ENCODE results near the gene NEURL2.

- TF ChIP-seq CTCF (conservative IDR thresholded peaks at IDR 0.05 in 1 of 2, IDR thresholded peaks at IDR 0.05 in 1 of 2; ENCODE audit: extremely low read depth in 1 of 2, insufficient read depth in 1 of 2, low read depth in 1 of 2, low read length in 2 of 2) (no peak), EZH2 (IDR thresholded peaks at IDR 0.05; ENCODE audit: borderline replicate concordance, low read length) (no peak)
Observed at GRCh38 chr20:45866454-45866853, 24.6 kb downstream of the NEURL2 start.

Data from mammary epithelial cell (primary cell).